GM19438 (cell line): ENCODE measurements around the gene HRC.
"Not testable (repeated sequence)": the region's sequence is repeated elsewhere in the genome, so short reads cannot be mapped to it uniquely, and the experiment has no call there.

ENCODE experiments used
- ATAC-seq: cut with Tn5 transposase; IDR thresholded peaks from one replicate; pipeline ENCODE4 v1.9.1; 2021; ENCODE audit warnings: low read depth; ENCODE audit not compliant: unreplicated experiment

HRC gene

GRCh38 chr19:49155005-49155819 is at the start of gene HRC:
TSS of gene HRC (minus strand) at chr19:49155396. CDS start at chr19:49155237, 159 bp downstream.
- no peak for ATAC-seq

DNA sequence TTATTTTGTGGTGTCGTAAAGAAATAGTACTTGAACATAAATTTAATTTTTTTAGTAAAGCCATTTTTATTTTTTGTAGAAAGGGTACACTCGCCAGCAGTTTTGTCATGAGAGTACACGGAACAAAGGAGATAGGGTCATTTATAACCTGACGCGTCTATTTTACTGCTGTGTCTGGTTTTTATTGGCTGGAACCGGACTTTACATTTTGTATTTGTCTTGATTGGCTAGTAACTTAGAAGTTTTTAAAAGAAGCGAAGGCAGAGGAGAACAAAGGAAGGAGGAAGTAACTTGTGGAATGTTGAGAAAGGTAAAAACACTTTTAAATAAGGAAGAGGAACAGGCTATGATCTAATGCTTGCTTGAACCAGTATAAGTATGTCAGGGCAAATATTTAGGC is 45.8 kb upstream of the HRC start:
- no peak for ATAC-seq

GRCh38 chr19:49200238-49200862 is 45.2 kb upstream of the HRC start:
- no peak for ATAC-seq

DNA sequence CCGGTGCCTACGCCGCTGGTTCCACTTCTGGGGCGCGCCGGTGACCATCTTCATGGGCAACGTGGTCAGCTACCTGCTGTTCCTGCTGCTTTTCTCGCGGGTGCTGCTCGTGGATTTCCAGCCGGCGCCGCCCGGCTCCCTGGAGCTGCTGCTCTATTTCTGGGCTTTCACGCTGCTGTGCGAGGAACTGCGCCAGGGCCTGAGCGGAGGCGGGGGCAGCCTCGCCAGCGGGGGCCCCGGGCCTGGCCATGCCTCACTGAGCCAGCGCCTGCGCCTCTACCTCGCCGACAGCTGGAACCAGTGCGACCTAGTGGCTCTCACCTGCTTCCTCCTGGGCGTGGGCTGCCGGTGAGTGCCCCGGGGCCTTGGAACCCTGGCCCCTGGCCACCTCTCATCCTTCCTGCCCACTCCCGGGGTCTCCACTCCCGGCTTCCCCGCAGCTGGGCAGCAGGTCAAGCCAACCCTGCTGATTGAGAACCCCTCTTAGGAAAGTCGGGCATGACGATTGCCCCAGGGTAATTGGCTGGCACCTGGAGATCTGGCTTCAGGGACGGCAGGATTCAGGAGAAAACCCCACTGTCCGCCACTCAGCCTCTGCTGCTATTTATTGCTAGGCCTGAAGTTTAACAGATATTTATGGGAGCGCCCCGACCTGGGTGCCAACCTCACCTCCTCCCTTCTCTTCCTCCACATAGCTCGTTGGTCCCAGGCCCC is 41.5 kb upstream of the HRC start:
- ATAC-seq = no peak

DNA sequence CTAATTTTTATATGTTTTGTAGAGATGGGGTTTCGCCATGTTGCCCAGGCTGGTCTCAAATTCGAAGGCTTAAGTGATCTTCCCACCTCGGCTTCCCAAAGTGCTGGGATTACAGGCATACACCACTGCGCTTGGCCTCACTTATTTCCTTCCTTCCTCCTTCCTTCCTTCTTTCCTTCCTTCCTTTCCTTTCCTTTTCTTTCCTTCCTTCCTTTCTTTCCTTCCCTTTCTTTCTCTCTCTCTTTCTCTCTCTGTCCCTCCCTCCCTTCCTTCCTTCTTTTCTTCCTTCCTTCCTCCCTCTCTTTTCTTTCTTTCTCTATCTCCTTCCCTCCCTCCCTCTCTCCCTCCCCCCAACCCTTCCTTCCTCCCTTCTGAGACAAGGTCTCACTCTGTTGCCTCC is 39.2 kb upstream of the HRC start:
- no peak for ATAC-seq

- no peak for ATAC-seq
These were observed 38.7 kb upstream of the HRC start for GRCh38 chr19:49193822-49194394.

- ATAC-seq = no peak
These were observed 35.6 kb upstream of the HRC start for GRCh38 chr19:49190781-49191180.

DNA sequence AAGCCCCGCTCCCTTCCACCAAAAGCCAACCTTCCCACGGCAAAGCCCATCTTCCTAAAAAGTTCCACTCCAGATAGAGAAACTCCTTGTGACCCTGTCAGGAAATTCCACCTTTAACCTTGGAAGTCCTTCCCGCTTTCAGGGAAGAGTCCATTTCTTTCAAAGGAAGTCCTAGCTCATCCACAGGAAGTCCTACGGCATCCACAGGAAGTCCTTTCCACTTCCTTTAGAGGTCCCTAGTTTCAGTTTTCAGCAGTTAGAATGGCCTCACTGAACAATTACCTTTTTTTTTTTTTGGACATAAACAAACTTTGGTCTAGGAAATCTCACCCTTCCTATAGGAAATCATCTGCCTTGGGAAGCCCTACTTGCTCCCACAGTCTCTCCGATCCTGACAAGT is 34.1 kb upstream of the HRC start:
- ATAC-seq = no peak

DNA sequence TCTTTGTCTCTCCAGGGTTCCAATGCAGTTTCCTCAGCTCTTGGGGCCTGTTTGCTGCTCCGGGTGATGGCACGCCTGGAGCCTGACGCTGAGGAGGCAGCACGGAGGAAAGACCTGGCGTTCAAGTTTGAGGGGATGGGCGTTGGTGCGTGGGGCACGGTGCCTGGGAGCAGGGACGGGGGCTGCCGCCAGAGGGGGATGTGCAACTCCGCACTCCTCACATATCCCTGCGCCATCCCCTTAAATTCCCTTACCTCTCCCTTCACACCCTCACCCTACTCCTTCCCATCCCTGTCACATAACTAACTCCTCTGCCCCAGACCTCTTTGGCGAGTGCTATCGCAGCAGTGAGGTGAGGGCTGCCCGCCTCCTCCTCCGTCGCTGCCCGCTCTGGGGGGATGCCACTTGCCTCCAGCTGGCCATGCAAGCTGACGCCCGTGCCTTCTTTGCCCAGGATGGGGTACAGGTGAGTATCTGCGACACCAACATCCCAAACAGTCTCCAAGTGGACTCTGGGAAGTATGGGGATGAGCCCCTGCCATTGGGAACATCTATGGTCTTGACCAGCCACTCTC is 33.5 kb upstream of the HRC start:
- no peak for ATAC-seq

DNA sequence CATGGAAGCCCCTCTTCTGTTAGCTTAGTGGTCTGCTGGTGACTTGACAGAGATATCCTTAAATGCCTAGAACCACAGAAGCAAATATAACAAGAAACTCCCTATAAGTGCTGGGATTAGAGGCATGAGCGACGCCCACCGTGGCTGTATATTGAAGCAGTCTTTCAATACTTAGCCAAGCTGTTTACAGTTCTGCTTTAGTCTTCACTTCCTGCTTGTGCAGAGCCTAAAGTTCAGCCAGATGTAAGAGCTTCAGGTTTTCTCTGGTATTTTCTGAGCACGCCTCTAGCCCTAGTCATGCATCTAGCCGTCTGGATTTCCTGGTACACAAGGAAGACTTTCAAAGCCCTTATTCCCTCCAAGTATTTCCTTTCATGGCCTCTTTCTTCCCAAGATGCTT is 30.9 kb upstream of the HRC start:
- no peak for ATAC-seq

DNA sequence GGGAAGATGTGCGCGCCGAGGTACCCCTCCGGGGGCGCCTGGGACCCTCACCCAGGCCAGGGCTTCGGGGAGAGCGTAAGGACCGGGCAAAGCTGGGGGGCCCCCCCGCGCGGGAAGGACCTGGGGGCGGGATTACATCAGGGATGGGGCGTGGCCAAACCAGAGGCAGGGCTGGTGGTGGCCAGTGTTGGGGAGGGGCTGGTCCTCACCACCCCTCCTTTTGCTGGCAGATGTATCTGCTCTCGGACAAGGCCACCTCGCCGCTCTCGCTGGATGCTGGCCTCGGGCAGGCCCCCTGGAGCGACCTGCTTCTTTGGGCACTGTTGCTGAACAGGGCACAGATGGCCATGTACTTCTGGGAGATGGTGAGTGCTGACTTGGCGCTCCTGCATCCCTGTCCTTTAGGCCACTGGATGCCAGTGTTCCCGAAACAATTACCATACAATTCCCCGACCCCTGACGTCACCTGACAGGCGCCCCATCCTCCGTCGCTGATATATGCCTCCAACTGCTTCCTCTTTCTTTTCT is 27.7 kb upstream of the HRC start:
- no peak for ATAC-seq

DNA sequence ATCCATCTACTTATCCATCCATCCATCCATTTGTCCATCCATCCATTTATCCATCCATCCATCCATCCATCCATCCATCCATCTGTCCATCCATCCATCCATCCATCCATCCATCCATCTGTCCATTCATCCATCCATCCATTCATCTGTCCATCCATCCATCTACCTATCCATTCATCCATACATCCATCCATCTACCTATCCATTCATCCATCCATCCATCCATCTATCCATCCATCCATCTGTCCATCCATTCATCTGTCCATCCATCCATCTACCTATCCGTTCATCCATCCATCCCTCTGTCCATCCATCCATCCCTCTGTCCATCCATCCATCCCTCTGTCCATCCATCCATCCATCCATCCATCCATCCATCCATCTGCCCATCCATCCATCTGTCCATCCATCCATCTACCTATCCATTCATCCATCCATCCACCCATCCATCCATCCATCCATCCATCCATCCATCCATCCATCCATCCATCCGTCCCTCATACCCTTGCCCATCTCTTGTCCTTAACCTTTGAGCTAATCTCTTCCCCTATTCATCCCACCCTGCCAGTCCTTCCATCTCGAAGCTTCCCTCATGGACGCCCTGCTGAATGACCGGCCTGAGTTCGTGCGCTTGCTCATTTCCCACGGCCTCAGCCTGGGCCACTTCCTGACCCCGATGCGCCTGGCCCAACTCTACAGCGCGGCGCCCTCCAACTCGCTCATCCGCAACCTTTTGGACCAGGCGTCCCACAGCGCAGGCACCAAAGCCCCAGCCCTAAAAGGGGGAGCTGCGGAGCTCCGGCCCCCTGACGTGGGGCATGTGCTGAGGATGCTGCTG is 27.0 kb upstream of the HRC start:
- not testable (repeated sequence) for ATAC-seq

DNA sequence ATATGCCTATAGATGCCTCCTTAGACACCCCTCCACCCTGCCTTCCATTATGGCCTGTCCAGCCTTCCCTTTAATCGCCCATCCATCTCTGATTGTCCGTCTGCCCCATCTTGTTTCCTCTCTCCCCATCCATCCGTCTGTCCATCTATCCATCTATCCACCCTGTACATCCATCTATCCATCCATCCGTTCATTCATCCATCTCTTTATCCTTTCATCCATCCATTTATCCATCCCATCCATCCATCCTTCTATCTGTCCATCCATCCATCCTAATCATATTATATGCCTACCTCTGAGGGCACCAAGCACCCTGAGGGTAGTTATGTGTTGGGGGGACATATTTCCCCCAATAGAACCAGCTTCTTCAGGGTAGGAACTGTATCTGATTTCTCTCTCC is 25.5 kb upstream of the HRC start:
- no peak for ATAC-seq

- no peak for ATAC-seq
These were observed 18.0 kb upstream of the HRC start for GRCh38 chr19:49173198-49173597.

GRCh38 chr19:49168421-49168820 is 13.2 kb upstream of the HRC start:
- no peak for ATAC-seq

GRCh38 chr19:49167857-49168409 is 12.7 kb upstream of the HRC start:
- no peak for ATAC-seq

GRCh38 chr19:49165865-49166301 is 10.7 kb upstream of the HRC start:
- no peak for ATAC-seq

- ATAC-seq = no peak
These were observed 10.0 kb upstream of the HRC start for GRCh38 chr19:49165111-49165750.

- ATAC-seq = no peak
These were observed 6.8 kb upstream of the HRC start for GRCh38 chr19:49161987-49162386.
